Hematopoietic multipotent progenitor cell treated with erythropoietin and hydrocortisone succinate and interleukin-3 and kit ligand, for 6 days (in vitro differentiated cells): ENCODE measurements around the gene KLRC3.
"Not testable (repeated sequence)": the region's sequence is repeated elsewhere in the genome, so short reads cannot be mapped to it uniquely, and the experiment has no call there.

Source experiments
- DNase-seq: peaks from one replicate; pipeline ENCODE4 v3.0.0-alpha.2; 2015

KLRC3 gene

GRCh38 chr12:10368206-10369171 is 51.9 kb downstream of the KLRC3 start:
- no peak for DNase-seq

DNA sequence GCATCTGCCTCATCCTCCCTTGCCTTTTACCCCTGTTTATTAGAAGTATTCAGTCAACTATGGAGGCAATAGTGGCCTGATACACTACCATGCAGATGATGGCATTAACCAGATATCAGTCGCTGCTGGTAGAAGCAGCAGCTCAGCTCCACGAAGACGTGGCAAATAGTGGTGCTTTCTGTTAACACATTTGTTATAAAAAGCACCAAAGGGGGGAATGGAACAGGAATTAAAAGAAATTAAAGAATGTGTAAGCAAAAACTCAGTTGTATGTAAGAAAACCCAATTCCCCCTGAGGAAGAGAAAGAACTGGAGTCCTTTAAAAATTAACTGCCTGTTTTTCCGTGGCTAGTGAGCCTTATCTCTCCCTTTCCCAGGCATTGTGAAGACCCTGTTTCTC is 52.7 kb downstream of the KLRC3 start:
- not testable (repeated sequence) for DNase-seq

- peak; percentile 66 for DNase-seq
Measured at GRCh38 chr12:10366875-10367274, 53.5 kb downstream of the KLRC3 start.

DNA sequence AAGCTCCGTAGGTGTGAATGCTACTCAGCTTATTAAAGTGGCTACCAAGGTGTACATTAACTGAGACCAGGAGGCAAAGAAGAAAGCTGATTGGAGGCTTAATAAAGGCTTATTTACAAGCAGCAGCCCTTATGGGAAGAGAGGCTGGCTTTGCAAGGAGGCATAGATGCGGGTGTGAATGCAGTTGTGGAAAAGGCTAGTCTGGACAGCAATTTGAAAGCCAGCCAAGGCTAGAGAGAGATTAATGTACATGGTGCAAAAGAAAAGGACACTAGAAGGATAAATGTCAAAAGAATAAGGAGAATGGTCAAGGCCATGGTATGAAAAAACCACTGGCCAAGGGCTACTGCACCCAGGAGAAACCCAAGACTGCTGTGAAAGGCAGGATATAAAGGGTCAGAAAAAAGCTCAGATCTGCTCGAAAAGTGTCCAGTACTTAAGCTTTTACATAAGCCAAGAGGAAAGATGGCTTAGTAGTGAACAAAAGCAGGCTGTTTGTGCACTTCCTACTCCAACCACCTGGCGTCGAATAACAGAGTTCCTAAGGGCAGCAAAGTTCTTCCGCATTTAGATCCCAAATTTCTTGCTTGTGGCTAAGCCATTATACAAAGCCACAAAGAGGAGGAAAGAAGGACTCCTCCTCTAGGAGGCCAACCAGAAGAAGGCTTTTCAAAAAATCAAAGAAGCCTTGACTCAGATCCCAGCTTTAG is 54.5 kb downstream of the KLRC3 start:
- peak; percentile 59 for DNase-seq

- peak; percentile 94 for DNase-seq
Measured at GRCh38 chr12:10364815-10365622, 55.4 kb downstream of the KLRC3 start.

- DNase-seq: peak; percentile 71
Measured at GRCh38 chr12:10363914-10364814, 56.2 kb downstream of the KLRC3 start.

- DNase-seq: no peak
Measured at GRCh38 chr12:10363658-10363913, 56.8 kb downstream of the KLRC3 start.

GRCh38 chr12:10362828-10363657 is 57.4 kb downstream of the KLRC3 start:
- peak; percentile 77 for DNase-seq

GRCh38 chr12:10362325-10362724 is 58.1 kb downstream of the KLRC3 start:
- peak; percentile 21 for DNase-seq
